Central memory CD4-positive, alpha-beta T cell (primary cell): ENCODE results near the gene OVCH2.
"Not testable (repeated sequence)": the region's sequence is repeated elsewhere in the genome, so short reads cannot be mapped to it uniquely, and the experiment has no call there.

Source experiments
- DNase-seq: peaks from one replicate; pipeline ENCODE4 v3.0.0; 2022
- total RNA-seq, 3 experiments: gene quantifications; one replicate each; lab custom pipeline; 2026; lab: John Stamatoyannopoulos, UW

OVCH2 gene
- total RNA-seq = 0 reads per million in 3 experiments

GRCh38 chr11:7706377-7706776, at the start of gene OVCH2:
TSS of gene OVCH2 (minus strand) at chr11:7706477. CDS start at chr11:7706394, 83 bp downstream.
- no peak for DNase-seq

- no peak for DNase-seq
Observed at GRCh38 chr11:7749456-7749855, 43.2 kb upstream of the OVCH2 start.

GRCh38 chr11:7734767-7735166, 28.5 kb upstream of the OVCH2 start:
- DNase-seq = not testable (repeated sequence)

- DNase-seq = no peak
Observed at GRCh38 chr11:7714786-7715185, 8.5 kb upstream of the OVCH2 start.

- no peak for DNase-seq
Observed at GRCh38 chr11:7703740-7704139, 2.5 kb downstream of the OVCH2 start.

GRCh38 chr11:7696424-7696823, 9.9 kb downstream of the OVCH2 start:
- DNase-seq = no peak

- DNase-seq = no peak
Observed at GRCh38 chr11:7694235-7694634, 12.0 kb downstream of the OVCH2 start.

GRCh38 chr11:7692426-7692825, 13.9 kb downstream of the OVCH2 start:
- no peak for DNase-seq

- DNase-seq = no peak
Observed at GRCh38 chr11:7691759-7692350, 14.4 kb downstream of the OVCH2 start.

- DNase-seq = no peak
Observed at GRCh38 chr11:7690648-7691047, 15.6 kb downstream of the OVCH2 start.

- DNase-seq = no peak
Observed at GRCh38 chr11:7689239-7689638, 17.0 kb downstream of the OVCH2 start.

- DNase-seq = no peak
Observed at GRCh38 chr11:7688238-7688826, 17.9 kb downstream of the OVCH2 start.

GRCh38 chr11:7687386-7687785, 18.9 kb downstream of the OVCH2 start:
- no peak for DNase-seq

GRCh38 chr11:7686761-7687160, 19.5 kb downstream of the OVCH2 start:
- no peak for DNase-seq

- no peak for DNase-seq
Observed at GRCh38 chr11:7683571-7683970, 22.7 kb downstream of the OVCH2 start.

- DNase-seq = no peak
Observed at GRCh38 chr11:7677796-7678201, 28.5 kb downstream of the OVCH2 start.

- no peak for DNase-seq
Observed at GRCh38 chr11:7677071-7677470, 29.2 kb downstream of the OVCH2 start.

- DNase-seq = no peak
Observed at GRCh38 chr11:7675631-7676030, 30.6 kb downstream of the OVCH2 start.

GRCh38 chr11:7673724-7674434, 32.4 kb downstream of the OVCH2 start:
- DNase-seq = no peak

- DNase-seq = no peak
Observed at GRCh38 chr11:7672960-7673723, 33.1 kb downstream of the OVCH2 start, which contains the start of gene CYB5R2. TSS of gene CYB5R2 (minus strand) at chr11:7673500. CDS start at chr11:7672825, 675 bp downstream.

- DNase-seq = no peak
Observed at GRCh38 chr11:7672276-7672959, 33.9 kb downstream of the OVCH2 start.

- no peak for DNase-seq
Observed at GRCh38 chr11:7671347-7672215, 34.7 kb downstream of the OVCH2 start.
